ENCODE results near the gene PURA.

Gene PURA

GRCh38 chr5:140165101-140165922 is 51.4 kb downstream of the PURA start:
- DNase-seq = no peak

- DNase-seq = no peak
These were observed 52.0 kb downstream of the PURA start for GRCh38 chr5:140165923-140166270.

- peak; percentile 90 for DNase-seq
These were observed 53.0 kb downstream of the PURA start for GRCh38 chr5:140166911-140167310.

- no peak for DNase-seq
These were observed 54.5 kb downstream of the PURA start for GRCh38 chr5:140168371-140168770.

GRCh38 chr5:140169410-140169809 is 55.5 kb downstream of the PURA start:
- DNase-seq = peak; percentile 31

GRCh38 chr5:140172483-140172882 is 58.6 kb downstream of the PURA start:
- no peak for DNase-seq

GRCh38 chr5:140174014-140174413 is 60.1 kb downstream of the PURA start:
- DNase-seq = no peak

DNA sequence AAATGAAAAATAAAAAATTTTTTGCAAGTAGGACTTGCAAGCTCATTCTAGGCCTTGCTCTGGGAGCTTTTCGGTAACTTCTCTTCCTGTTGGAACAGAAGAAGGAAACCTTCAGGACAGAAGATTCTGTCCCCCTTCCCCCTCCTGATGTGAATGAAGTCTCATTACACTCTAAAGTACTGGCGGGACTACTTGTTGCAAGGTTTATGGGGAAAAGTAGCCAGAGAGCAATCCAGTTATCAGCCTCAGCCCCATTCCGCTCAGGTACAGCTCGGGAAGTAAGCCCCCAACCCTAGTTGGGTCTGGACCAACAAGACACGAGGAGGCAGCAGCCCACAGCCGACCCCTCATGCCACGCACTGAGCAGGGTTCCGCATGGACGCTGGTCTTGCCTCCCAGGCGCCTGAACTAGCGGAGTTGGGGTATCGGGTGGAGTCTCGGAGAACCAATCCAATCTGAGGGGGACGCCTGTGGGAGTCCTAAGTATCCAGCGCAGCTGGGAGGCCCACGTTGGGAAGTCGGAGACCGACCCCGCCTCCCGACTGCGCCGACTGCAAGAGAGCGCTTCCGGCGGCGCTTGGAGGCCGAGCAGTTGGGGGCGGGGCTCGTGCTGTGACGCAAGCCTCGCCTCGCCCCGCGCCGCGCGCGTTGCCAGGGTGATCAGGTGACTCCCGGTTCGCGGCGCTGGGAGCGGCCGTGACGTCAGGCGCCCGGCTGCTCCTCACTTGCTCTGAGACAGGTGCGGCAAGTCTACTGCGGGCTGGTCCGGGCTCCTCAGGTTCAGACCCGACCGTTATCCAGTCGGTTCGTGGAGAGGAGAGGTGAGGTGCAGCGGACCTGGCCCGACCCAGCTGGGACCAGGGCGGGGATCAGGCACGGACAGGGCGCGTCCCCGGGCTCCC is 60.8 kb downstream of the PURA start, which contains the start of gene CYSTM1:
Gene CYSTM1, plus strand, starts transcription at position 724 of the 902 bp plus-strand sequence. CDS start 19,278 bp downstream, outside the sequence.
- peak; percentile 89 for DNase-seq
